ENCODE data around the gene CCDC80. TPM values are rescaled to one million over a fixed set of nuclear protein-coding genes. Genes with fewer than 3 reads are reported as not detected.

CCDC80 gene
- total RNA-seq, 1 donor from 2014 or later, result 9.1 TPM

- peak overlapping the region; percentile 56 for H3K27ac Mint-ChIP-seq
- H3K4me1 Mint-ChIP-seq (ENCODE audit: low read depth), result peaks cover 29% of the 10 kb centered on the region
- no peaks in the 10 kb centered on the region for H3K9me3 Mint-ChIP-seq (ENCODE audit: low read depth)
- no peak for TF ChIP-seq CTCF (IDR thresholded peaks at IDR 0.05; ENCODE audit: unreplicated experiment)
- H3K27me3 Mint-ChIP-seq, result peaks cover 13% of the 10 kb centered on the region
- no peaks in the 10 kb centered on the region for H3K36me3 Mint-ChIP-seq (ENCODE audit: insufficient read depth)
- H3K4me3 Mint-ChIP-seq (ENCODE audit: low read depth), result no peak overlapping the region
- no peak for DNase-seq (ENCODE audit: low spot score, unreplicated experiment)
Measured at GRCh38 chr3:112688085-112688769, 47.3 kb upstream of the CCDC80 start.

GRCh38 chr3:112687616-112688015 is 46.7 kb upstream of the CCDC80 start:
- peaks cover 26% of the 10 kb centered on the region for H3K4me1 Mint-ChIP-seq (ENCODE audit: low read depth)
- TF ChIP-seq CTCF (IDR thresholded peaks at IDR 0.05; ENCODE audit: unreplicated experiment), result no peak
- DNase-seq (ENCODE audit: low spot score, unreplicated experiment), result no peak
- H3K4me3 Mint-ChIP-seq (ENCODE audit: low read depth), result no peak overlapping the region
- H3K9me3 Mint-ChIP-seq (ENCODE audit: low read depth), result no peaks in the 10 kb centered on the region
- no peaks in the 10 kb centered on the region for H3K36me3 Mint-ChIP-seq (ENCODE audit: insufficient read depth)
- peaks cover 13% of the 10 kb centered on the region for H3K27me3 Mint-ChIP-seq
- no peak overlapping the region for H3K27ac Mint-ChIP-seq

- Mint-ChIP-seq H3K4me1 (ENCODE audit: low read depth) (peaks cover 26% of the 10 kb centered on the region), H3K36me3 (ENCODE audit: insufficient read depth) (no peaks in the 10 kb centered on the region), H3K27ac (no peak overlapping the region), H3K4me3 (ENCODE audit: low read depth) (no peak overlapping the region), H3K9me3 (ENCODE audit: low read depth) (no peaks in the 10 kb centered on the region), H3K27me3 (peaks cover 13% of the 10 kb centered on the region)
- no peak for DNase-seq (ENCODE audit: low spot score, unreplicated experiment)
- no peak for TF ChIP-seq CTCF (IDR thresholded peaks at IDR 0.05; ENCODE audit: unreplicated experiment)
Measured at GRCh38 chr3:112687211-112687610, 46.3 kb upstream of the CCDC80 start.

- no peak overlapping the region for H3K27ac Mint-ChIP-seq
Measured at GRCh38 chr3:112685956-112686799, 45.2 kb upstream of the CCDC80 start.

More at GRCh38 chr3:112685956-112686799, 45.2 kb upstream of the CCDC80 start:
- TF ChIP-seq CTCF (IDR thresholded peaks at IDR 0.05; ENCODE audit: unreplicated experiment), result no peak
- peaks cover 13% of the 10 kb centered on the region for H3K27me3 Mint-ChIP-seq
- peaks cover 26% of the 10 kb centered on the region for H3K4me1 Mint-ChIP-seq (ENCODE audit: low read depth)
- no peak overlapping the region for H3K4me3 Mint-ChIP-seq (ENCODE audit: low read depth)
- no peak for DNase-seq (ENCODE audit: low spot score, unreplicated experiment)
- H3K9me3 Mint-ChIP-seq (ENCODE audit: low read depth), result no peaks in the 10 kb centered on the region
- no peaks in the 10 kb centered on the region for H3K36me3 Mint-ChIP-seq (ENCODE audit: insufficient read depth)
